Transverse colon (tissue), 4 donors: ENCODE measurements around the gene PTPRF. TPM values are rescaled to one million over a fixed set of nuclear protein-coding genes. Genes with fewer than 3 reads are reported as not detected.
A peak's percentile ranks its signal among the peaks of the same experiment; 100 is the strongest.

Experiments
- DNase-seq: peaks from one replicate; pipeline ENCODE4 v3.0.0-alpha.2; 2019
- H3K27ac ChIP-seq, 4 donors: fragments of 200-600 bp; sonication (generic); 2 replicates each; pipeline ENCODE4 v1.5.1; 2016 to 2018; ENCODE audit warnings: inconsistent platforms in 4 of 4
- H3K27me3 ChIP-seq: fragments of 200-600 bp; sonication (generic); 2 replicates; pipeline ENCODE4 v1.5.1; 2017; ENCODE audit warnings: inconsistent platforms
- H3K36me3 ChIP-seq, 4 donors: fragments of 200-600 bp; sonication (generic); 2 replicates each; pipeline ENCODE4 v1.5.1; 2017 to 2019; ENCODE audit warnings: inconsistent platforms in 4 of 4
- H3K4me1 ChIP-seq, 4 donors: fragments of 200-600 bp; sonication (generic); 2 replicates each; pipeline ENCODE4 v1.5.1; 2017 to 2020; ENCODE audit warnings: inconsistent platforms in 4 of 4
- H3K4me3 ChIP-seq, 4 donors: fragments of 200-600 bp; sonication (generic); 1 replicate in 1 of 4; 2 replicates in 3 of 4; pipeline versions ENCODE4 v1.5.1 to v1.6.1; 2017 to 2019; ENCODE audit warnings: inconsistent platforms in 4 of 4
- H3K9me3 ChIP-seq, 2 donors: fragments of 200-600 bp; sonication (generic); 2 replicates each; pipeline ENCODE4 v1.5.1; 2017 to 2019; ENCODE audit warnings: inconsistent platforms in 2 of 2
- EP300 ChIP-seq: sonication (generic); formaldehyde crosslinking; IDR thresholded peaks from one replicate; pipeline ENCODE4 v1.6.1; 2017; ENCODE audit warnings: antibody characterized with exemption, low read depth
- POLR2A ChIP-seq: fragments of 450-650 bp; IDR thresholded peaks from one replicate; pipeline ENCODE4 v1.6.1; 2016; ENCODE audit warnings: antibody characterized with exemption, mild to moderate bottlenecking, moderate library complexity
- POLR2AphosphoS5 ChIP-seq, 3 donors: sonication (generic); formaldehyde crosslinking; IDR thresholded peaks; one replicate each; pipeline ENCODE4 v1.6.1; 2016; ENCODE audit warnings: antibody characterized with exemption in 3 of 3
- WGBS, 2 donors: methylation state at CpG; one replicate each; pipeline ENCODE4 v1.1.5; 2018; ENCODE audit warnings: low coverage in 1 of 2; 5-methylcytosine and 5-hydroxymethylcytosine counted together
- in situ Hi-C, 4 donors: fragments of 200-750 bp; cut with MboI; loops; one replicate each; pipeline versions ENCODE4 v1.15.0 to v1.15.1; 2017; ENCODE audit warnings: low sequenced_read_pairs in 3 of 4, low pct_ligation_motif_present in 1 of 4, low pct_unique_long_range_greater_than_20kb in 1 of 4
- intact Hi-C: fragments of 100-400 bp; cut with DNase I; formaldehyde crosslinking; loops from one replicate; pipeline ENCODE4 v1.15.1; 2023; ENCODE audit warnings: low total_unique reads
- total RNA-seq, 4 donors: library from RNA; depleted of rRNA; stranded (reverse); fragments of >200 nt; gene quantifications; one replicate each; pipeline ENCODE4 v1.1.0, GENCODE V29; 2016
- TF ChIP-seq, protein P1 (sequence below), 5 experiments: fragments of 200-600 bp in 3 of 5; fragments of 450-650 bp in 2 of 5; sonication (generic) in 3 of 5; IDR thresholded peaks; 1 replicate in 2 of 5; 2 replicates in 3 of 5; pipeline ENCODE4 v1.5.1; 2016 to 2017; ENCODE audit warnings: antibody characterized with exemption in 5 of 5, inconsistent platforms in 3 of 5, mild to moderate bottlenecking in 2 of 5, moderate library complexity in 1 of 5

PTPRF gene
- total RNA-seq, 4 donors from 2014 or later, result 278 to 549 (median 404) TPM

DNA sequence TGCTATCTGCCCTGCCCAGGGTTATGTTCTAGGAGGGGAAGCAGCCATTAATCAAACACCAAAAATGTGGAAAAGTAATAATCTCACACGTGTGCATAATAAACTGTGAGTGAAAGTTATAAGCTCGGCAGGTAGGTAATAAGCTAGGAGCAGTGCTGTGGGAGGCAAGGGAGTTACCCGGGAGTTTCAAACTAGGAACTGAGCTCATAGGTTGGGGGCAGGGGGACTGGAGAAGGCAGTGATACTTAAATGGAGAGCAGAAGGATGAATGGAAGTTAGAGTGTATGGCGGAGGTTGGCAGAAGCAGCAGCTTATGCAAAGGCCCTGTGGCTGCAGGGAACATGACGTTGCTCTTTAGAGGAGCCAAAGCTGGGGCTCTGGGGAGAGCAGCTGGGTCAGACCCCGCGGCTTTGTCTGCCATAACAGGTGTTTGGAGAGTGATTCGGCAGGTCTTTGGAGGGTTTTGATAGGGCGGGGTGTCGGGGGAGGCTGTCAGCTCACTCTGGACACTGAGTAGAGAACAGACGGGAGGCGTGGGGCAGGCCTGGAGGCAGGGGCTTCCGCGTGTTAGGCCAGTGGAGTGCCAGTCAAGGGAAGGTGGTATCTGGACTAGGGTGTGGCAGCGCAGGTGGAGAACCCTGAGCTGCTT lies 20.0 kb downstream of the PTPRF start:
- no peaks in the 10 kb centered on the region for H3K9me3 ChIP-seq
- H3K4me3 ChIP-seq, result peak overlapping the region in 2 of 4 donors; percentile 27 to 33
- no peaks in the 10 kb centered on the region for H3K27me3 ChIP-seq
- no peak for DNase-seq
- peaks cover 60 to 79% (median 74%) of the 10 kb centered on the region in 4 donors for H3K4me1 ChIP-seq
- peak overlapping the region; percentile 82 to 94 (median 90) for H3K27ac ChIP-seq
- no peaks in the 10 kb centered on the region for H3K36me3 ChIP-seq
- WGBS, 2 donors, result 42 to 56% methylated on average over 11 to 15 of the region's 15 CpGs
- TF ChIP-seq POLR2AphosphoS5 (IDR thresholded peaks at IDR 0.05), result no peak
- TF ChIP-seq POLR2A, result no peak
- TF ChIP-seq, protein P1, sequence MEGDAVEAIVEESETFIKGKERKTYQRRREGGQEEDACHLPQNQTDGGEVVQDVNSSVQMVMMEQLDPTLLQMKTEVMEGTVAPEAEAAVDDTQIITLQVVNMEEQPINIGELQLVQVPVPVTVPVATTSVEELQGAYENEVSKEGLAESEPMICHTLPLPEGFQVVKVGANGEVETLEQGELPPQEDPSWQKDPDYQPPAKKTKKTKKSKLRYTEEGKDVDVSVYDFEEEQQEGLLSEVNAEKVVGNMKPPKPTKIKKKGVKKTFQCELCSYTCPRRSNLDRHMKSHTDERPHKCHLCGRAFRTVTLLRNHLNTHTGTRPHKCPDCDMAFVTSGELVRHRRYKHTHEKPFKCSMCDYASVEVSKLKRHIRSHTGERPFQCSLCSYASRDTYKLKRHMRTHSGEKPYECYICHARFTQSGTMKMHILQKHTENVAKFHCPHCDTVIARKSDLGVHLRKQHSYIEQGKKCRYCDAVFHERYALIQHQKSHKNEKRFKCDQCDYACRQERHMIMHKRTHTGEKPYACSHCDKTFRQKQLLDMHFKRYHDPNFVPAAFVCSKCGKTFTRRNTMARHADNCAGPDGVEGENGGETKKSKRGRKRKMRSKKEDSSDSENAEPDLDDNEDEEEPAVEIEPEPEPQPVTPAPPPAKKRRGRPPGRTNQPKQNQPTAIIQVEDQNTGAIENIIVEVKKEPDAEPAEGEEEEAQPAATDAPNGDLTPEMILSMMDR (IDR thresholded peaks at IDR 0.05), result no peak
- TF ChIP-seq EP300, result no peak
- in situ Hi-C loops, result no loop called here
- intact Hi-C loops, result no loop called here

DNA sequence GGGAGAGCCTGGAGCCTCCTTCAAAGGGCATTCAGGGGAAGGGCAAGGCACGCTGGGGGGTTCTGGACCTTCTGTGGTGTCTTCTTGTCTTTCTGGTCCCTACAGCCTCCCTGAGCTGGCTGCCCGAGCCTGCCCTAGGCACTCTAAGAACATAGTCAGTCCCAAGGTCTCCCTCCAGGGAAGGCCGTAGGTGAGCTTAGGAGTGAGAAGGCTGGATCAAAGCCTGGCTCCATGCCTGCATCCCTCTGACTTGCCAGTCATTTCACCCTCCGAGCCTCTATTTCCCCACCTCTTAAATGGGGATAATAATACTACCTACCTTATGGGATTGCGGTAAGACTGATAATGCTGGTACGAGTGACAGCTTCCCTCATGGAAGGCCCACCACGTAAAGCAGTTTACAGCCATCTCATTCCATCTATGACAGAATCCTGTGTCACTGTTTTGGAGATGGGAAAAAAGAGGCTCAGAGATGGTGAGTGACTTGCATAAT lies 20.8 kb downstream of the PTPRF start:
- in situ Hi-C loops (no loop called here), intact Hi-C loops (no loop called here)
- Histone ChIP-seq H3K4me3 (no peak overlapping the region), H3K36me3 (no peaks in the 10 kb centered on the region), H3K9me3 (no peaks in the 10 kb centered on the region), H3K4me1 (peaks cover 57 to 73% (median 67%) of the 10 kb centered on the region in 4 donors), H3K27ac (peak overlapping the region; percentile 82 to 94 (median 90)), H3K27me3 (no peaks in the 10 kb centered on the region)
- WGBS, 2 donors, result 79 to 87% methylated on average over 4 to 7 of the region's 7 CpGs
- TF ChIP-seq POLR2AphosphoS5 (IDR thresholded peaks at IDR 0.05) (no peak), POLR2A (no peak), EP300 (no peak)
- TF ChIP-seq, protein P1 (IDR thresholded peaks at IDR 0.05), result no peak
- no peak for DNase-seq

DNA sequence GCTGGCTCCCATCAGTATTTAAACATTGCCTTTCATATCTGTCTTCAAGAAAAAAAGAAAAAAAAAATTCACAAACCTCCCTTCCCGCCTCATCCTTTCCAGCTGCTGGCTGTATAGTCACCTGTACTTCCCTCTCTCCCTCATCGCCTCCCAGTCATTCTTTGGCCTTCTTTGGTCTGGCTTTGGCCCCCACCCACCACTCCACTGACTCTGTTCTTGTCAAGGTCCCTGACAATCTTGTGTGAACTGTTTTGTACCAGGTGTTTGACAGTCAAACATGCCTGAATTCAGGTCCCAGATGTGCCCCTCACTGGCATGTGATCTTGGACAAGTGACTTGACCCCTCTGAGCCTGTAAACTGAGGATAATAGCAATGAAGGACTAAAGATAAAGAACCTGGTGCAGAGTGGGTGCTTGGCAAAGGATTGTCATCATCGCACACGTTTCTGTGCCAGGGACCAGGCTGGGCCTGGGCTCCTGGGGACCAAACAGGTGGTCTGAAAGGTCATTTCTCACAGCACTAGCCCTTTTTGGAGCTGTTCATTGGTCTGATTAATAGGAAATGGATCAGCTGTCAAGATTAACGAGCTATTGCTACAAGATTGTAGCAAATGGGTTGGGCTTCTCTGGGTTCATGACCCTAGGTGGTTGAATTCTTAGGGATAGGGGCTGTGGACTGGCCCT lies 21.5 kb downstream of the PTPRF start:
- in situ Hi-C loops (no loop called here), intact Hi-C loops (no loop called here)
- no peak overlapping the region for H3K4me3 ChIP-seq
- 58 to 71% methylated on average over 4 to 5 of the region's 5 CpGs for WGBS, 2 donors
- peak overlapping the region; percentile 82 to 94 (median 90) for H3K27ac ChIP-seq
- no peaks in the 10 kb centered on the region for H3K9me3 ChIP-seq
- TF ChIP-seq POLR2A (no peak), POLR2AphosphoS5 (IDR thresholded peaks at IDR 0.05) (no peak)
- TF ChIP-seq, protein P1 (IDR thresholded peaks at IDR 0.05), result no peak
- DNase-seq, result no peak
- H3K4me1 ChIP-seq, result peaks cover 55 to 71% (median 65%) of the 10 kb centered on the region in 4 donors
- H3K36me3 ChIP-seq, result no peaks in the 10 kb centered on the region
- no peaks in the 10 kb centered on the region for H3K27me3 ChIP-seq

DNA sequence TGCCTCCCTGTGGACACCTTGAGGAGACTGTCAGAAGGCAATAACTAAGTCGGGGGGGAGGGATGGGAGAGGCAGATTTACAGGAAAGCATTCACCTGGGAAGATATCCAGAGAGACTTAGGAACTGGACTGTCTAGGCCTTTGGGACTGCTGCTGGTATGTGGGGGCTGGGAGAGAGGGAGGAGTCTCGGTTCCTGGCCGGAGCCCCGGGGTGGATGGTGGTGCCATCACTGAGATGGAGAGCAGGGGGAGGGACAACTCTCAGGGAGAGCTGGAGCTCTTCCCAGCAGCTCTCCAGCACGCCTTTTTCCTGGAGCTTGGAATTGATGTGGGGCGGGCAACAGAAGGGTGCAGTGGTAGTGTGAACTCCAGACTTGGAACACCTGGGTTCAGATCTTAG lies 22.1 kb downstream of the PTPRF start:
- WGBS, 2 donors, result 12% methylated on average over 6 of the region's 6 CpGs; no CpG with 5 or more reads in 1 of the 2 donors
- Histone ChIP-seq H3K4me3 (no peak overlapping the region), H3K27ac (peak overlapping the region; percentile 82 to 94 (median 90)), H3K36me3 (no peaks in the 10 kb centered on the region), H3K27me3 (no peaks in the 10 kb centered on the region), H3K4me1 (peaks cover 55 to 70% (median 65%) of the 10 kb centered on the region in 4 donors), H3K9me3 (no peaks in the 10 kb centered on the region)
- peak; percentile 74 for DNase-seq
- TF ChIP-seq POLR2AphosphoS5 (IDR thresholded peaks at IDR 0.05), result peak in 1 of 3 donors; percentile 17
- no peak for TF ChIP-seq EP300
- TF ChIP-seq, protein P1 (IDR thresholded peaks at IDR 0.05), result no peak
- intact Hi-C loops (no loop called here), in situ Hi-C loops (no loop called here)
